HG03196 (cell line): ENCODE measurements around the gene EMD.
A peak's percentile ranks its signal among the peaks of the same experiment; 100 is the strongest.
"Not testable (repeated sequence)": the region's sequence is repeated elsewhere in the genome, so short reads cannot be mapped to it uniquely, and the experiment has no call there.

ENCODE experiments used
- ATAC-seq: cut with Tn5 transposase; IDR thresholded peaks from one replicate; pipeline ENCODE4 v1.9.1; 2021; ENCODE audit not compliant: unreplicated experiment

The EMD gene

GRCh38 chrX:154389812-154390747, 11.0 kb downstream of the EMD start:
- peak; percentile 73 for ATAC-seq

DNA sequence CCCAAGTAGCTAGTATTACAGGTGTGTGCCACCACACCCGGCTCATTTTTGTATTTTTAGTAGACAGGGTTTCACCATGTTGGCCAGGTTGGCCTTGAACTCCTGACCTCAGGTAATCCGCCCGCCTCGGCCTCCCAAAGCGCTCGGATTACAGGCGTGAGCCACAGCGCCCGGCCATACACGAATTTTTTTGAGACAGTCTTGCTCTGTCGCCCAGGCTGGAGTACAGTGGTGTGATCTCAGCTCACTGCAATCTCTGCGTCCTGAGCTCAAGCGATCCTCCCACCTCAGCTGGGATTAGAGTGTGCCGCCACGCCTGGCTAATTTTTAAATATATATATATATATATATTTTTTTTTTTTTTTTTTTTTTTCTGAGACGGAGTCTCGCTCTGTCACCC, 17.3 kb downstream of the EMD start:
- ATAC-seq: not testable (repeated sequence)

- ATAC-seq: peak; percentile 43
Observed at GRCh38 chrX:154396973-154397887, 18.1 kb downstream of the EMD start.

DNA sequence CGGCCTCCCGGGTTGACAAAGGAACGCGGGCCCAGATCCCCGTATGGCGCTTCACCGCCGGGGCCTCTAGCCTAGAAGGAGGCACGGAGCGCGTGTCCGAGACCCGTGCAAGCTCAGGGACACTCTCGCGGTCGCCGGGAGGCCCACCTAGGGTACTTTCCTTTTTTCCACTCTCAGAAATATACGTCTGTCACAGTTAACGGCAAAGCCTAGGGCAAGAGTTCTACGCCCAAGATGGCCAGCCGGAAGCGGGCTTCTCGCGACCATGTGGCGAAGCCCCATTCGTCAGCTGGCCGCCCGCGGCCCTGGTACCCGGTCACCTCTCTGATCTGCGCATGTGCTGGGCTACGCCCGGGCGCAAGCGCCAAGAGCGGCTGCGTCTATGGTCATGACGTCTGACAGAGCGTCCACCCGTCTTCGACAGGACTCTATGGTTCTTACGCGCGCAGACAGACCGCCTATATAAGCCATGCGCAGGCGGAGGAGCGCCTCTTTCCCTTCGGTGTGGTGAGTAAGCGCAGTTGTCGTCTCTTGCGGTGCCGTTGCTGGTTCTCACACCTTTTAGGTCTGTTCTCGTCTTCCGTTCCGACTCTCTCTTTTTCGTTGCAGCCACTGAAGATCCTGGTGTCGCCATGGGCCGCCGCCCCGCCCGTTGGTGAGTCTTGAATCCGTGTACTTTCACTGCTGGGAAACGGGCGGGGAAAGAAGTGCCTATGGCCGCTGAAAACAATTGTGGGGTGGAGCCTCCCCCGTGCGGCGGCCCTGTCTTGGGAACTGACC, 19.0 kb downstream of the EMD start, which contains the start of gene RPL10:
Gene RPL10, plus strand, starts transcription at position 490 of the 780 bp plus-strand sequence. Its CDS starts 143 bp downstream, at position 633.
- peak; percentile 72 for ATAC-seq

- peak; percentile 34 for ATAC-seq
Observed at GRCh38 chrX:154398668-154399526, 19.8 kb downstream of the EMD start.

DNA sequence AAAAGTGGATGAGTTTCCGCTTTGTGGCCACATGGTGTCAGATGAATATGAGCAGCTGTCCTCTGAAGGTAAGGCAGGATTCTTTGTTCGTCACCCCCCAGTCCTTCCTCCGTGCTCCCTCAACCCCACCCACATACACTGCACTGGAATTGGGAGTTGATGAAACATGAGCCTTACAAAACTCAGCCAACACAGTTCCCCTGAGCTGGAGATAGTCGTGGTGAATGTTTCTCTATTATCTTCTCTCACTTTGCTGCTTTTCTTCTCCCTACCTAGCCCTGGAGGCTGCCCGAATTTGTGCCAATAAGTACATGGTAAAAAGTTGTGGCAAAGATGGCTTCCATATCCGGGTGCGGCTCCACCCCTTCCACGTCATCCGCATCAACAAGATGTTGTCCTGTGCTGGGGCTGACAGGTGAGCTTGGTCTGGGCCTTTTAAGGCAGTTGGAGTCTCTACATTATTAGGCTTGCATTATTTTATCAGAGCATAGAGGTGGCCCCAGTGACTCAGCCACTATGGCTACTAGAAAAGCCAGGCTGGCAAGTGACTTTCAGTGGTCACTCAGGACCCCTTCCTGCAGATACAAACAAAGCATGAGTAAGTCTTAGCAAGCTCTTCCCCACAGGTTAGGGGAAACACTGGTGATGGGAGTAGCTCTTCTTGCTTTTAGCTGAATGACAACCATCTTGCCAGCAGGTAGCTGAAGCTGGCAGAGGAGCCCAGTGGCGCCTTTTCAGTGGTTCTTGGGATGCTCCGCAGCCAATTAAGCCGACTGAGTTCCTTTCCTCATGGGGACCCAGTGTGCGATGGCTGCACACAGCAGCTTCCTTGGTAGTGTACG, 20.7 kb downstream of the EMD start:
- ATAC-seq: no peak

DNA sequence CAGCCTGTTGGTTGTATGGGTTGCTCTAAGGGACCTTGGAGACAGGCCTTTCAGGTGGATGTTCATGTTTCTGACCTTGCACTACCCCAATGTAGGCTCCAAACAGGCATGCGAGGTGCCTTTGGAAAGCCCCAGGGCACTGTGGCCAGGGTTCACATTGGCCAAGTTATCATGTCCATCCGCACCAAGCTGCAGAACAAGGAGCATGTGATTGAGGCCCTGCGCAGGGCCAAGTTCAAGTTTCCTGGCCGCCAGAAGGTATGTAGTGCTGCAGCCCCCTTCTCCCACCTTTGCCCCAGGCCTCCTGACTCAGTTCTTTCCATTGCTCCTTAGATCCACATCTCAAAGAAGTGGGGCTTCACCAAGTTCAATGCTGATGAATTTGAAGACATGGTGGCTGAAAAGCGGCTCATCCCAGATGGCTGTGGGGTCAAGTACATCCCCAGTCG, 21.3 kb downstream of the EMD start:
- not testable (repeated sequence) for ATAC-seq

DNA sequence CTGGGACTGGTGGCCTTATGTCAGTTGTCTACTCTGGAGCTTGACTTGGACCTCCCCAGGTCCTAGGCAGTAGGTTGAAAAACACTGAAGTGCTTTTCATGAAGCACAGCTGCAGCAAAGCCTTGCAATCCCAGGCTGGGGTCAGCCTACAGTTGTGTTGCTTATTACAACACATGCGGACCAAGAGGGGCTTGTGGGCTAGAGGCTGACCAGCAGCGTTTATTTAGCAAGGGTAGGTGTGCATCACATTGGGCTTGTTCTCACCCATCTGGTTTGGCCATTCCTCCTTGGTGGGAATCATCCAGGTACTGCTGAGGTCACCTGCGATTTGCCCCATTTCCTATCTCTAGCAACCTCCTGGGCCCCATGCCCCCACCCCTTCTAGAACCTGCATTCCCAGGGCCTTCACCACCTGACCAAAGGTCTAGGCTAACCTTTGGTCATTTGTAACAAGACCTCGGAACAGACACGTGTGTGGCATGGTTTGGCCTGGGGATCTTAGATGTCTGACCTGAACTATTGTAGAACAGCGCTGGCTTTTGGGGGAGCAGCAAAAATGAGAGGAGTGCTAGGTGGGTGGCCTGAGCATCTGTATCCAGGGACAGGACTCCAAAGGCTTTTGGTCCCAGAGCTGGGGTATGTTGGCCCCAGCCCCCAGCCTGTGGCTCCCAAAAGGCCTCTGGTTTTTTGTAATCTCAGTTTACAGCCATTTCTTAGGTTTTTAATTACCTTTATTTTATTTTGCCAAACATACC, 22.1 kb downstream of the EMD start:
- no peak for ATAC-seq

DNA sequence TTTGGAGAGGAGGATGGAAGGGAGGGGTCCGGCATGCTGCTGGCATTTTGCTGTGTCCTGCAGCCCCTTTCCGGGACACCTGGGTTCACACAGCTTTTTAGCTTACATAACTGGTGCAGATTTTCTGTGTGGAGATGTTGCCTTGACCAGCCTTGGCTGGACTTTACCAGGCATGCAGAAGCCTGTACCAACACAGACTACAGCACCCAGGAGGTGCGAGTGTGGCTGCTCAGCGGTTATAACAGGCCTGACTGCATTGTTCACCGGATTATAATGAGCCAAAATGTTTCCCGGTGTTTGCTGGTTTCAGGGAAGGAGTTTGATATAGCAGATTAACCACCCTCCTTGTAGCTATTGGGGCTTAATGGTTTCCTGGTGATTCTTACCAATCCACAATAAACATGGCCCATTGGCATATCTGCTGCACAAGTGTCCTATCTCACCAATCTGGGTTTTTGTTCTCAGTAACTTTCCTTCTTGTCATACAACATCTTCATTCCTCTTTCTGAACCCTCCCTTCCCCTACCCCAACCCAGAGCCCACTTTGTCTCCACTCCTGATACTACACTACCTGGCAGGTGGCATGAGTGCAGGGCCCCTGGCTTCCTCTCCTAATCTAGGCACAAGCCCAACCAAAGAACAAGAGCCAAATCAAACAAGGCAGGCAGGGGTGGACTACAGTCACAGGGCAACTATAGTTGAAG, 23.0 kb downstream of the EMD start:
- ATAC-seq: no peak

DNA sequence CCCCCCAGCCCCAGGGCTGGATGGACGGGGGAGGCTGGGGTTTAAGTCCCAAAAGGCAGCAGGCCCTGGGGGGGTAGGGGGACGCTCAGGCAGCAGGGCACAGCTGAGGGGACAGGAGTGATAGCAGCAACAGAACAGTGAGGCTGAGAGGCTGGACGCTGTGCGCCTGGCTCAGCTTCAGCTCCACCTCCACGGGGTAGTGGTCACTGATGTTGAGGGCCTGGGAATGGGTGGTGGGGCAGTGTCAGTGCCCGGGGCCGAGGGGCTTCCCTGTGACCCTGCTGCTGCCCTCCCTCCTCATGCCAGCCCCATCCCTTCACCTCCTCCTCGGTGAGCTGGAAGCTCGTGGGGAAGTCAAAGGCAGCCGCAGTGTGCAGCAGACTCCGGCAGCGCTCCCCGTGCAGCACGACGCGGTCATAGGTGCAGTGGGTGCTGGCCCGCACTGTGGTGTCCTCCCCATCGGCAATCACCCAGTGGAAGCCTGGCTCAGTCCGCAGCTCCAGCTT, 23.6 kb downstream of the EMD start:
- ATAC-seq: no peak

GRCh38 chrX:154403192-154403591, 24.1 kb downstream of the EMD start:
- ATAC-seq: no peak

GRCh38 chrX:154403858-154404257, 24.8 kb downstream of the EMD start:
- no peak for ATAC-seq

DNA sequence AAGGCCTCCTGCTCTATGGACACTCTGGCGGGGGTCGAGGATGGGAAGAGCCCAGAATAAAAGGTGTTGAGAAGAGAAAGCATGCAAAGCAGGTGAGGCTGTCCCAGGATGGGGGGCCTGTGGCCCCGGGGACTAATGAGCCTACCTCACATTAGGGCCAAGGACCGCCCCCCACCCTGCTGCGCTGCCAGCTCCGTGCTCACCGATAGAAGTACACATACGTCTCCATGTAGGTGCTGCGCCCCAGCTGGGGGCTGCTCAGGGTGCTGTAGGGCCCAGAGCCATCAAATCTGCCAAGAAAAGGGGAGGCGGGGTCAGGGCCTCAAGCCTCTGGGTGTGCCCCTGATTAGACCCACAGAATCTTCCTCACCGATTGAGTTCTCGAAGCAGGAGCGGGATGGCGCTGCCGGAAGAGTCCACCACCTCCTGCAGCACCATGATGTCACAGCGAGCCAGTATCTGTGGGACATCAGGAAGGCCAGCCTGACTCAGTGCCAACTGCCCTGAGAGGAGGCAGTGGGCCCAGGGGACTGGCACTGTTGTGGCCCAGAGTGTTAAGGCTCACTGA, 25.6 kb downstream of the EMD start:
- ATAC-seq: no peak

DNA sequence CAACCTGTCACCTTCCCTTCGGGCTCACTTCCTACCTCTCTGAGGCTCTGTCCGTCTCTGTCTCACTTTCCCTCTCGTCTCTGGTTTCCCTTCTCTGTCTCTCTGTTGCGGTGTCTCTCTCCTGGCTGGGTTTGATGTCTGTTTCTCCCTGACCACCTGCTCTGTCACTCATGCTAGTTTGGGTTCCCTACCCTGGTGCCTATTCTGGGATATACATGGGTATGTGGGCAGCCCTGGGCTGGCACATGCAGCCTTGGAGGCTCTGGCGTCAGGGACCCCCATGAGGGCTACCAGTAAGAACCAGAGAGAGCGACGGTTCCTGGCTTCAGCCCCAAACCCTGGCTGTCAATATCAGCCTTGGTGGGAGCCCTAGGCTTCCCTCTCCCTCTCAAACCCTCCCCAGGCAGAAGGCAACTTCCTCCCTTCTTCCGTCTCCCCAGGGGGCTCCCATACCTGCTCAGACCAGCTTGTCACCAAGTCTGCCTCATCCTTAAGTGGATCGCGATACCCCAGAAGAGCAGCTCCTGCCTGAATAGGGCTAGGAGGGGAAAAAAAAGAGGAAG, 29.6 kb downstream of the EMD start:
- ATAC-seq: no peak

GRCh38 chrX:154409222-154409871, 30.3 kb downstream of the EMD start, which contains the start of gene DNASE1L1:
DNASE1L1 (minus strand) TSS chrX:154409254; CDS start chrX:154405568, 3,686 bp downstream.
- peak; percentile 44 for ATAC-seq

GRCh38 chrX:154411981-154412340, 32.9 kb downstream of the EMD start:
- no peak for ATAC-seq
